GM12878 (cell line): ENCODE results near the gene CSF1.

Experiments
- CBX5 ChIP-seq: sonication (generic); IDR thresholded peaks from 2 replicates; pipeline ENCODE4 v1.6.1; 2016; ENCODE audit warnings: low read depth, moderate library complexity, mild to moderate bottlenecking, inconsistent platforms
- CHD4 ChIP-seq: fragments of 200-600 bp; sonication (generic); IDR thresholded peaks from 2 replicates; pipeline ENCODE4 v1.6.1; 2016; ENCODE audit warnings: mild to moderate bottlenecking
- CREB1 ChIP-seq: IDR thresholded peaks from 2 replicates; pipeline ENCODE4 v1.6.1; 2012; ENCODE audit warnings: low read depth, mild to moderate bottlenecking, inconsistent platforms
- FOXK2 ChIP-seq: fragments of 450-650 bp; IDR thresholded peaks from 2 replicates; pipeline ENCODE4 v1.6.1; 2017; ENCODE audit warnings: mild to moderate bottlenecking, moderate library complexity
- HDAC2 ChIP-seq: fragments of 200-600 bp; sonication (generic); IDR thresholded peaks from 2 replicates; pipeline ENCODE4 v1.6.1; 2017
- POLR2A ChIP-seq: IDR thresholded peaks from 2 replicates; pipeline ENCODE4 v1.6.1; 2011; ENCODE audit warnings: low read depth, mild to moderate bottlenecking, low read length
- POLR2AphosphoS2 ChIP-seq: IDR thresholded peaks from 2 replicates; pipeline ENCODE4 v1.6.1; 2011; ENCODE audit warnings: low read depth, mild to moderate bottlenecking, low read length, improper control_type of control experiment, moderate library complexity
- SP1 ChIP-seq: IDR thresholded peaks from one replicate; pipeline ENCODE4 v1.6.1; 2011; ENCODE audit warnings: low read depth, low read length
- TF ChIP-seq, protein P1 (sequence below): fragments of 450-650 bp; IDR thresholded peaks from 2 replicates; pipeline ENCODE4 v1.6.1; 2017; ENCODE audit warnings: low read depth, mild to moderate bottlenecking, moderate library complexity
- TF ChIP-seq, protein P2 (sequence below), 3 experiments: IDR thresholded peaks in 2 of 3; conservative IDR thresholded peaks in 1 of 3; 2 replicates each; pipeline ENCODE4 v1.5.1; 2011; ENCODE audit warnings: low read depth in 3 of 3, low read length in 3 of 3, mild to moderate bottlenecking in 3 of 3, control low read depth in 2 of 3, moderate library complexity in 2 of 3, inconsistent platforms in 1 of 3, mixed read lengths in 1 of 3; ENCODE audit not compliant: control insufficient read depth in 2 of 3, insufficient read depth in 1 of 3; ENCODE audit errors: extremely low read depth in 1 of 3
- TF ChIP-seq, protein P3 (sequence below): fragments of 450-650 bp; conservative IDR thresholded peaks from 2 replicates; pipeline ENCODE4 v1.6.1; 2017; ENCODE audit warnings: mild to moderate bottlenecking, moderate library complexity
- TF ChIP-seq, protein P4 (sequence below): fragments of 150-350 bp; IDR thresholded peaks from 2 replicates; pipeline ENCODE4 v1.6.1; 2014; ENCODE audit warnings: mild to moderate bottlenecking, low read depth, low read length
- TF ChIP-seq, protein P5 (sequence below): IDR thresholded peaks from 2 replicates; pipeline ENCODE4 v1.6.1; 2012; ENCODE audit warnings: mild to moderate bottlenecking, low read depth, low read length

DNA sequence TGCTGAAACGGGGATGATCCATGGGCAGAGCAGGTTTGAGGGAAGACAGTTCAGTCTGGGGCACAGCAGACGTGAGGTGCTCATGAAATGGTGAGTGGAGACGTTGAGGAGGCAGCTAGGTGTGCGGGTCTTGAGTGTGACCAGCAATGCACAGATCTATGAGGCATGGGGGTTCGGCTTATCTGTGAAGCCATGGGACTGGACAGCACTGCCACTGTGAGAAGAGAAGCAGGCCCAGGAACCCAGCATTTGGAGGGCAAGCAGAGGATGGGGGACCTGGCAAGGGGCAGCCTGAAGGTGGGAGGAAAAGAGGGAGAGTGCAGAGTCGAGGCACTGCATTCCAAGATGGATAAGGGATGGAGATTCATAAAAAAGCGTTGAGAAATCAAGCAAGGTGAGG lies 8.0 kb downstream of the CSF1 start:
- TF ChIP-seq POLR2AphosphoS2 (no peak), HDAC2 (no peak), CBX5 (no peak), CHD4 (no peak), SP1 (no peak), FOXK2 (no peak), CREB1 (no peak), POLR2A (no peak)
- TF ChIP-seq, protein P1, sequence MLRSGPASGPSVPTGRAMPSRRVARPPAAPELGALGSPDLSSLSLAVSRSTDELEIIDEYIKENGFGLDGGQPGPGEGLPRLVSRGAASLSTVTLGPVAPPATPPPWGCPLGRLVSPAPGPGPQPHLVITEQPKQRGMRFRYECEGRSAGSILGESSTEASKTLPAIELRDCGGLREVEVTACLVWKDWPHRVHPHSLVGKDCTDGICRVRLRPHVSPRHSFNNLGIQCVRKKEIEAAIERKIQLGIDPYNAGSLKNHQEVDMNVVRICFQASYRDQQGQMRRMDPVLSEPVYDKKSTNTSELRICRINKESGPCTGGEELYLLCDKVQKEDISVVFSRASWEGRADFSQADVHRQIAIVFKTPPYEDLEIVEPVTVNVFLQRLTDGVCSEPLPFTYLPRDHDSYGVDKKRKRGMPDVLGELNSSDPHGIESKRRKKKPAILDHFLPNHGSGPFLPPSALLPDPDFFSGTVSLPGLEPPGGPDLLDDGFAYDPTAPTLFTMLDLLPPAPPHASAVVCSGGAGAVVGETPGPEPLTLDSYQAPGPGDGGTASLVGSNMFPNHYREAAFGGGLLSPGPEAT = no peak
- TF ChIP-seq, protein P2, sequence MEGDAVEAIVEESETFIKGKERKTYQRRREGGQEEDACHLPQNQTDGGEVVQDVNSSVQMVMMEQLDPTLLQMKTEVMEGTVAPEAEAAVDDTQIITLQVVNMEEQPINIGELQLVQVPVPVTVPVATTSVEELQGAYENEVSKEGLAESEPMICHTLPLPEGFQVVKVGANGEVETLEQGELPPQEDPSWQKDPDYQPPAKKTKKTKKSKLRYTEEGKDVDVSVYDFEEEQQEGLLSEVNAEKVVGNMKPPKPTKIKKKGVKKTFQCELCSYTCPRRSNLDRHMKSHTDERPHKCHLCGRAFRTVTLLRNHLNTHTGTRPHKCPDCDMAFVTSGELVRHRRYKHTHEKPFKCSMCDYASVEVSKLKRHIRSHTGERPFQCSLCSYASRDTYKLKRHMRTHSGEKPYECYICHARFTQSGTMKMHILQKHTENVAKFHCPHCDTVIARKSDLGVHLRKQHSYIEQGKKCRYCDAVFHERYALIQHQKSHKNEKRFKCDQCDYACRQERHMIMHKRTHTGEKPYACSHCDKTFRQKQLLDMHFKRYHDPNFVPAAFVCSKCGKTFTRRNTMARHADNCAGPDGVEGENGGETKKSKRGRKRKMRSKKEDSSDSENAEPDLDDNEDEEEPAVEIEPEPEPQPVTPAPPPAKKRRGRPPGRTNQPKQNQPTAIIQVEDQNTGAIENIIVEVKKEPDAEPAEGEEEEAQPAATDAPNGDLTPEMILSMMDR (IDR thresholded peaks at IDR 0.05 in 2 of 3, conservative IDR thresholded peaks at IDR 0.05 in 1 of 3; ENCODE audit: control insufficient read depth in 2 of 3, extremely low read depth in 1 of 3, insufficient read depth in 1 of 3, low read depth in 3 of 3, low read length in 3 of 3) = no peak
- TF ChIP-seq, protein P3, sequence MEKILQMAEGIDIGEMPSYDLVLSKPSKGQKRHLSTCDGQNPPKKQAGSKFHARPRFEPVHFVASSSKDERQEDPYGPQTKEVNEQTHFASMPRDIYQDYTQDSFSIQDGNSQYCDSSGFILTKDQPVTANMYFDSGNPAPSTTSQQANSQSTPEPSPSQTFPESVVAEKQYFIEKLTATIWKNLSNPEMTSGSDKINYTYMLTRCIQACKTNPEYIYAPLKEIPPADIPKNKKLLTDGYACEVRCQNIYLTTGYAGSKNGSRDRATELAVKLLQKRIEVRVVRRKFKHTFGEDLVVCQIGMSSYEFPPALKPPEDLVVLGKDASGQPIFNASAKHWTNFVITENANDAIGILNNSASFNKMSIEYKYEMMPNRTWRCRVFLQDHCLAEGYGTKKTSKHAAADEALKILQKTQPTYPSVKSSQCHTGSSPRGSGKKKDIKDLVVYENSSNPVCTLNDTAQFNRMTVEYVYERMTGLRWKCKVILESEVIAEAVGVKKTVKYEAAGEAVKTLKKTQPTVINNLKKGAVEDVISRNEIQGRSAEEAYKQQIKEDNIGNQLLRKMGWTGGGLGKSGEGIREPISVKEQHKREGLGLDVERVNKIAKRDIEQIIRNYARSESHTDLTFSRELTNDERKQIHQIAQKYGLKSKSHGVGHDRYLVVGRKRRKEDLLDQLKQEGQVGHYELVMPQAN = no peak
- TF ChIP-seq, protein P4, sequence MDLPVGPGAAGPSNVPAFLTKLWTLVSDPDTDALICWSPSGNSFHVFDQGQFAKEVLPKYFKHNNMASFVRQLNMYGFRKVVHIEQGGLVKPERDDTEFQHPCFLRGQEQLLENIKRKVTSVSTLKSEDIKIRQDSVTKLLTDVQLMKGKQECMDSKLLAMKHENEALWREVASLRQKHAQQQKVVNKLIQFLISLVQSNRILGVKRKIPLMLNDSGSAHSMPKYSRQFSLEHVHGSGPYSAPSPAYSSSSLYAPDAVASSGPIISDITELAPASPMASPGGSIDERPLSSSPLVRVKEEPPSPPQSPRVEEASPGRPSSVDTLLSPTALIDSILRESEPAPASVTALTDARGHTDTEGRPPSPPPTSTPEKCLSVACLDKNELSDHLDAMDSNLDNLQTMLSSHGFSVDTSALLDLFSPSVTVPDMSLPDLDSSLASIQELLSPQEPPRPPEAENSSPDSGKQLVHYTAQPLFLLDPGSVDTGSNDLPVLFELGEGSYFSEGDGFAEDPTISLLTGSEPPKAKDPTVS = no peak
- TF ChIP-seq, protein P5, sequence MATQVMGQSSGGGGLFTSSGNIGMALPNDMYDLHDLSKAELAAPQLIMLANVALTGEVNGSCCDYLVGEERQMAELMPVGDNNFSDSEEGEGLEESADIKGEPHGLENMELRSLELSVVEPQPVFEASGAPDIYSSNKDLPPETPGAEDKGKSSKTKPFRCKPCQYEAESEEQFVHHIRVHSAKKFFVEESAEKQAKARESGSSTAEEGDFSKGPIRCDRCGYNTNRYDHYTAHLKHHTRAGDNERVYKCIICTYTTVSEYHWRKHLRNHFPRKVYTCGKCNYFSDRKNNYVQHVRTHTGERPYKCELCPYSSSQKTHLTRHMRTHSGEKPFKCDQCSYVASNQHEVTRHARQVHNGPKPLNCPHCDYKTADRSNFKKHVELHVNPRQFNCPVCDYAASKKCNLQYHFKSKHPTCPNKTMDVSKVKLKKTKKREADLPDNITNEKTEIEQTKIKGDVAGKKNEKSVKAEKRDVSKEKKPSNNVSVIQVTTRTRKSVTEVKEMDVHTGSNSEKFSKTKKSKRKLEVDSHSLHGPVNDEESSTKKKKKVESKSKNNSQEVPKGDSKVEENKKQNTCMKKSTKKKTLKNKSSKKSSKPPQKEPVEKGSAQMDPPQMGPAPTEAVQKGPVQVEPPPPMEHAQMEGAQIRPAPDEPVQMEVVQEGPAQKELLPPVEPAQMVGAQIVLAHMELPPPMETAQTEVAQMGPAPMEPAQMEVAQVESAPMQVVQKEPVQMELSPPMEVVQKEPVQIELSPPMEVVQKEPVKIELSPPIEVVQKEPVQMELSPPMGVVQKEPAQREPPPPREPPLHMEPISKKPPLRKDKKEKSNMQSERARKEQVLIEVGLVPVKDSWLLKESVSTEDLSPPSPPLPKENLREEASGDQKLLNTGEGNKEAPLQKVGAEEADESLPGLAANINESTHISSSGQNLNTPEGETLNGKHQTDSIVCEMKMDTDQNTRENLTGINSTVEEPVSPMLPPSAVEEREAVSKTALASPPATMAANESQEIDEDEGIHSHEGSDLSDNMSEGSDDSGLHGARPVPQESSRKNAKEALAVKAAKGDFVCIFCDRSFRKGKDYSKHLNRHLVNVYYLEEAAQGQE = no peak
